NCI-H2227 treated with DMSO at 0.1 percent for 48 hours (cell line): ENCODE data around the gene ASIC3.
A peak's percentile ranks its signal among the peaks of the same experiment; 100 is the strongest.

Experiments used
- DNase-seq: peaks from one replicate; lab custom pipeline; 2025; lab: John Stamatoyannopoulos, UW

Gene ASIC3

DNA sequence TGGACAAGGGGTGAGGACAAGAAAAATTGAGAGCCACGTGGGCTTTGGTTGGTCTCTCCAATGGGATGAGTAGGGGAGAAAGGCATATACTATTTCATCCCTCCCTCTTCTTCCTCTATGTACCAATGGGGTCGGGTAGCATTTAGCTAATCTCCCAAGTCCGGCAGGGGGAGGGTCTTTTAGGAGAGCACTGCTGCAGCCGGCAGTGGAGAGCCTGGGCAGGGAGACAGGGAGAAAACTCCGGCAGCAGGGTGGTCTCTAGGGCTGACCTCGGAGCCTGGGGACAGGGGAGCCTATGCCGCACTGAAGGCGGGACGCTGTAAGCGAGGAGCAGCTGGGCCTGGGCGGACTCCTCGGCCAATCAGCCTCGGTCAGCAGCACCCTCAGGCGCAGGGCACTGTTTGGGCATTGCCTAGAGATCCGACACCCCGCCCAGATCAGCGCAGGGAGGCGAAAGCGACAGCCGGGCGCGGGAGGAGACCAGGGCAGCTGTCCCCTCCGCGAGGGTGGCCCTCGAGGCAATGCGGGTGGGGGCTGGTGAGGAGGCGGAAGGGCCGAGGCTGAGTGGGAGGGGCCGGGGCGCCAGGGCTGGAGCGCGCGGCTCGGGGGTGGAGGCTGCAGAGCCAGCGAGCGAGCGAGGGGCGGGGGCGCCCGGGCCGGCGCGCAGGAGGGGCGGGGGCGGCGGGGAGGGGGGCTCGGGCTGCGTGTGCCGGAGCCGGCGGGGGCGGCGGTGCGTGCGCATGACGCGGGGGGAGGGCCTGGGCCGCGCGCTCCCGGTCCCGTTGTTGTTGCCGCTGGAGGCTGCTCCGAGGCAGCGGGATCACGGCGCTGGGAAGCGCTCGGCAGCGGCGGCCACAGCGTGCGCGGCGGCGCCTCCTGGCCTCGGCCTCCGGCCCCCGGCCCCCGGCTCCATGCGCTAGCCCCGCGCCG, 37.6 kb downstream of the ASIC3 start, which contains the start of gene AGAP3:
Gene AGAP3, plus strand, starts transcription at position 785 of the 930 bp plus-strand sequence. CDS start 267 bp downstream, outside the sequence.
- DNase-seq: peak; percentile 85

DNA sequence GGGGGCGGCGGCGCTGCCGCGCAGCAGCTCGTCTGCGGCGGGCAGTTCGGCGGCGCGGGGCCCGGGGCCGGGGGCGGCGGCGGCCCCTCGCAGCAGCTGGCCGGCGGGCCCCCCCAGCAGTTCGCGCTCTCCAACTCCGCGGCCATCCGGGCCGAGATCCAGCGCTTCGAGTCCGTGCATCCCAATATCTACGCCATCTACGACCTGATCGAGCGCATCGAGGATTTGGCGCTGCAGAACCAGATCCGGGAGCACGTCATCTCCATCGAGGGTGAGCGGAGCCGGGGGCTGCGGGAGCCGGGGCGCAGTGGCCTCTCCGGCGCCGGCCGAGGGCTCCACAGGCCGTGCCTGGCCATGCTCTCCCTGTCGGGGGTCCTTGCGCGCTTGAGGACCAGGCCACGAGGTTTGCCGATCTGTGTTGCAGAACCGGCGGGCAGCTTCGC, 38.5 kb downstream of the ASIC3 start:
- DNase-seq: no peak

DNA sequence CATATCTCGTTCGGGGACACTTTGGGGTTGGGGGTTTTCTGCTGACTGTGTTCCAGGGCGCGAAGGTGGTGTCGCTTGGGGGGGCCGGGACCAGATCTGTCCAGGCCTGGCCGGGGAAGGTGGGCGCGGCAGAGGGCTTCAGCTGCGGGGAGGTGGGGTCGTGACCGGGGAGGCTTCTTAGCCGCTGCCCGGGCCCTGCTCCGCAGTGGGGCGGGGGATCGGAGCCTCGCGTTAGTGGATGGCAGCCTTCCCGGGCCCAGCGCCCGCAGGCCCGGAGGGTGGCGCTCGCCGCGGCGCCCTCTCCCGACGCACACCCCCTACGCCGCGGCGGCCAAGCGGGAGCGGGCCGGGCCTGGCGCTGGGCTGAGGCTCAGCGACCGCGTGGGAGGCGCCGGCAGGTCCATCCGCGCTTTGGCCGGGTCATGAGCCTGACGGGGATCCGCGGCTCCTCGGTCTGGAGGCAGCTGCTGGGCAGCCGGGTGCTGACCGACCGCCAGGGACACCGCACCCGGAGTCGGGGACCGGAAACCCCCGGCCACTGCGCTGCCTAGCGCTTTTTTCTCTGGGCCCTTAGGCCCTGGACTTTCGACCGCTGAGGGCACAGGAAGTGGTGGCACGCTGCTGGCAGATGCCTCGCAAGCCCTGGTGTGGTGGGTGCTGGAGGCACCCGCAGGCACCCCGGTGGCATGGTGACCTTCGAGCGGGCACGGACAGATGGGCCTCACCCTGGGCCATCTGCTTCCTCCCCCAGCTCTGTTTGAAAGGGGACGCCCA, 39.1 kb downstream of the ASIC3 start:
- no peak for DNase-seq

DNA sequence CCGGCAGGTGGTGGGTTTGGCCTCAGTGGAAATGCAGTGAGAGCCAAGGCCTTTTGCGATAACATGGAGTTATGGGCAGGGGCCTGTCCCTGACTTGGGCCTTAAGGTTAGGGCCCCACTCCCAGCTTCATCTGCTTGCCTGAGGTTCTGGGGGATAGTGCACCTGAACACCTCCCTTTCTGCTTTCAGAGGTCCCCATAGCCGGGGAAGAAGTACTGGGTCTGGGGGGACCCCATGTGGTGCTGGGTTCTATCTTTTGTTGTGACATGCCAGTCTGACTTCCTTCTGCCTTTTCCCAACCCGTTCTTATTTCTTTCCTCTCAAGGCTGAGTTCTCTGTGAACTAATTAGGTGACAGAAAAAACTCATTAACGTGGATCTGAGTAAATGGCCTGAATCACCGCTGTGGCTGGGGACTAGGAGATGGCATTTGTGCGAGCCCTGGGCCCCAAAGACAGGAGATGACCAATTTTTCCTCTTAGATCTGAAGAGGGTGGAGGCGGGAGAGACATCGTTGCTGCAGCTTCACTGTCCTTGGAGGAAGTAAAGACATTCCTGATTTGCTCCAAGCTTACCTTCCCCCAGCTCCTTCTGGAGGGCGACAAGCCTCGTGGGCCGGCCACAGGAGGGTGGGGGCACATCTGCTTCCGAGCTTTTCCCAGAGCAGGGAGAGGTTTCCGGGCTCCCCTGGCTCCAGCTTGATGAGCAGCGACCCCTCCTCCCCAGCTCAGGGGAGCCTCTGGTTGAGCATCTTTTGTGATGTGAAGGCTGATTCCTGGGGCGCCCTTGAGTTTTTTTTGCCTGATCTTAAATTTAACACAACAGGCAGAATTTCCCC, 39.9 kb downstream of the ASIC3 start:
- DNase-seq: no peak

DNA sequence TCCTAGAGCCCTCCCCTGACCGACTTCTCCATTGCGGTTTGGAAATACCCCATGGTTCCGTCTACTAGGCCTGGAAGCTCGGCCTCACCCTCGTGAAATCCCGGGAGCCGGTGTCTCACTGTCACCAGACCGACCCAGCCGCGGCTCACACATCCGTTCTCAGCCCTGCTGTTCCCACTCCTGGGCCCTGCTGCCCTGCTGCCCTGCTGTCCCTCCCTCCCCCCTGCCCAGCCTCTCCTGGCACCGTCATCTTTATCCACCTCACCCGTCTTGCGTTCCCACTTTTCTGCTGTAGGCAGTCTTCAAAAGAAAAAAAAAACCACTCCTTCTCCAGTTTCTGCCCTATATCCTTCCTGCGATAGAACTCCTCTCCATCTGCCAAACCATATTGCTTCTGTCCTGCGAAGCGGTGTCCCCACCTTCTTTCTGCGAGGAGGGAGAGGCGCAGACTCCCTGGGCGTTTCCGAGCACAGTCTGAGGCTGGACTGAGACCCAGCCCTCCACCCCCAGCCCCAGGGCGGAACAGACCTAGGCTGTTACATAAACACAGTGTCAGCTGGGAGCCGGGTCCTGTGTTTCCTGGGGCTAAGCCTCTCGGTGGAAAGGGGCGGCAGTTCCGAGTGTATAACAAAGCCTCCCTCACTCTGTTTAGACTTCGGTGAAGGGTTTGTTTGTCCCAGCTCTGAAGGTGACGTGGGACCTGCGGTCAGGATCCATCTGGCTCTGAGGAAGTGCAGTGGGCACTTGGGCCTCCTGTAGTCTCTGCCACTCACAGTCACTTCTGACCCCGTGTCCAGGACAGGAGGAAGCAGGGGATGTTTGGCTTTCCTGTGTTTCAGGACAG, 40.7 kb downstream of the ASIC3 start:
- DNase-seq: no peak

DNA sequence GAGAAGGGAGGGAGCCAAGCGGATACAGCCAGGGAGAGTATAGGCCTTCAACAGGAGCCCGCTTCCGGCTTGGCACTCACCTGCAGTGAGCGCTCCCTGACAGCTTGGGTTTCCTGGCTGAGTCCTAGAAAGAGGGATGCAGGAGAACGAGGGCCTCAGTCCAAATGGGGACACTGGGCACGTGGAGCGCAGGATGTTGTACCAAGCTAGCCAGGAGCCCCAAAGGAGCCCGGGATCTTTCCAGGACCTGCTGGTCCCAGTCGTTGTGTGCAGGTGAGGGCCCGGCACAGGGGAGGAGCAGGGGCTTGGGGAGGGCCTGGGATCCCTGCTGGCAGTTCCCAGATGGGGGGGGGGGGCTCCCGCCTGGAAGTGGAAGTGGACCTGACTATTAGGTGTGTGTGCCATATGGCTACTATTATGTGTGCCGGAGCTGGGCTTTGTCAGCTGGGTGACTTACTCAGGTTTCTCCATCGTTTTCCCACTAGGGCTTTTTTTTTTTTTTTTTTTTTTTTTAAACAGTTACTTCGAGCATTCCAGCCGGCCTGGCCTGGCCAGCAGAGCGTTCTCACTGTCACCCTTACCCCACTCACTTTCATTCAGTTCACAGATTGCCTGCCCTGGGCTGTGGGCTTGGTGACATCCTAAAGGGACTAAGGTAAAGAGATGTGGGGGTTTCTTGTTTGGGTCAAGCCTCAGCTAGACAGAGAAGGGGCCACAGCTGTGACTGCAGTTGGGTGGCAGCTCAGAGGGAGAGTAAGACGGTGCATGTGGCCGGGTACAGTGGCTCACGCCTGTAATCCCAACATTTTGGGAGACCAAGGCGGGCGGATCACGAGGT, 41.8 kb downstream of the ASIC3 start:
- no peak for DNase-seq

DNA sequence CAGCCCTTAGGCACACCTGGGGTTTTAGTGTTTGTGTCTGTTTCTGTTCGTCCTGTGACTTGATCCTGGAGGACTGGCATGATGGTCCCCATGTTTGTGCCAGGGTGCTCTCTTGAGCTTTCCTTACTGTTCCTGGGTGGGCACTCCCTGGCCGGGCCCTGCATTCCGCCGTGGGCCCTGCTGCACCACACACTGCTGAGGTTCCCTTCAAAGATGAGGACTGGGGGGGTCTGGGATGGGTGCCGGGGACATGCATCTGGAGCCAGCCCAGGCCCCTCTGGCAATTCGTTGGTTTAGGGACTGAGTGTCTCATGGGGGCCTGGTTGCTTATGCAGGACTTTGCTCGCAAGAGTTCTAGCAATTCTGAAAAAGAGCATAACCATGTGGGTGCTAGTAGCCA, 42.7 kb downstream of the ASIC3 start:
- no peak for DNase-seq

DNA sequence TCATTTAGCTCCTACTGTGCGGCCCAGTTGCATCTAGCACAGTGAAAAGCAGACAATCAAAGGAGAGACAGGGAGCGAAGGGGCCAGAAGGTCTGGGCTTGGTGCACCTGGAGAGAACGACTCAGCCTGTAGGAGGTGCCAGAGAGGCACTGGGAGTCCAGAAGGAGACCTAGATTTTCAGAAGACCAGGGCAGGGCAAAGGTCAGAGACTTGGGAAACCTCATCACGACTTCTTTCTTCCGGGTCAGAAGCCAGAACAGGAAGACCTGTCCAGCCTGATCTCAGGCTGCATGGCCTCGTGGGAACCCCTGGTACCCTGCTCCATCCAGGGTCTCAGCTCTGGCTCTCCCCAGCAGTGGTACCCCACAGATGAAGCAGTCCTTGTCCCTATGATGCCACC, 43.1 kb downstream of the ASIC3 start:
- DNase-seq: no peak

DNA sequence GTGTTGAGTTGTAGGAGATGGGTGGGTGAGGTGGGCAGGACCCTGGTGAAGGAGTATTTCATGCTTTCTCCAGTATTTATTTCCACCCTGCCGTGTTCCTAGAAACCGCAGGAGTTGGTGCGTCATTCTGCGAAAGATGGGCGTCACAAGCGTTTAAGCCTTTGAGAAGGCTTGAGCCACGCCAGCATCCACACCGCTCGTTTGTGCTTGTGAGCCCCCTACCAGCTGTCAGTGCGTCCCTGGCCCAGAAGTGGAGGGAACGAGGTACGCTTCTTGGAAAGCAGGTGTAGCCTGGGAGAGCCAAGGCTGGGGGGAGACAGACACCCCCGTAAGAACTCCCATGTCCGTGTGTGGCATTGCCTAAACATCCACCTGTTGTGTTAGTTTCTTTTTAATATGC, 43.7 kb downstream of the ASIC3 start:
- DNase-seq: no peak

DNA sequence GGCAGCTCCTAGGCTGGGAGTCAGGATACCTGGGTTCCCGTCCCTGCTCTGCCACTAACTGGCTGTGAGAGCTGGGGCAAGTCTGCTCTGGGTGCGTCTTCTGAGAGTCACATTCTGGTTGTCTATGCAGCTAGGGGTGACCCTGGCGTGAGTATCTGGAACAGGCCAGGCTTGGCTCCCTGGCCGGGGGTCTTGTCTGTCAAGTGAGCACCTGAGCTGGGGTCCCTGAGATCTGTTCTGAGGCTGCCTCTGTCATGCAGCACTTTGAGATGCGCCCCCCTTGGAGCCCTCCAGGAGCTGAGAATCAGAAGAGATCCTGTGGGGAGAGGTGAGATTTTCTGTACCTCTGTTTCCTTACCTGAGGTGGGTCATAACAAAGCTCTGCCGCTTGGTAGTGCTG, 45.4 kb downstream of the ASIC3 start:
- DNase-seq: no peak

DNA sequence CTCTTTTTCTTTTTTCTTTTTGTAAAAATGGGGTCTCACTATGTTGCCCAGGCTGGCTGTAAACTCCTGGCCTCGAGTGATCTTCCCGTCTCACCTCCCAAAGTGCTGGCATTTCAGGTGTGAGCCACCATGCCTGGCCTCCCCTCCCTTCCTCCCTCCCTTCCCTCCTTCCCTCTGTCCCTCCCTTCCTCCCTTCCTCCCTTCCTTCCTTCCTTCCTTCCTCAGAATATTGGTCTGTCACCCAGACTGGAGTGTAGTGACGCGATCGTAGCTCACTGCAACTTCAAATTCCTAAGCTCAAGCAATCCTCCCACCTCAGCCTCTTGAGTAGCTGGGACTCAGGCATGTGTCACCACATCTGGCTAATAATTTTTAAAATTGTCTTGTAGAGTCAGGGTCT, 46.3 kb downstream of the ASIC3 start:
- no peak for DNase-seq

DNA sequence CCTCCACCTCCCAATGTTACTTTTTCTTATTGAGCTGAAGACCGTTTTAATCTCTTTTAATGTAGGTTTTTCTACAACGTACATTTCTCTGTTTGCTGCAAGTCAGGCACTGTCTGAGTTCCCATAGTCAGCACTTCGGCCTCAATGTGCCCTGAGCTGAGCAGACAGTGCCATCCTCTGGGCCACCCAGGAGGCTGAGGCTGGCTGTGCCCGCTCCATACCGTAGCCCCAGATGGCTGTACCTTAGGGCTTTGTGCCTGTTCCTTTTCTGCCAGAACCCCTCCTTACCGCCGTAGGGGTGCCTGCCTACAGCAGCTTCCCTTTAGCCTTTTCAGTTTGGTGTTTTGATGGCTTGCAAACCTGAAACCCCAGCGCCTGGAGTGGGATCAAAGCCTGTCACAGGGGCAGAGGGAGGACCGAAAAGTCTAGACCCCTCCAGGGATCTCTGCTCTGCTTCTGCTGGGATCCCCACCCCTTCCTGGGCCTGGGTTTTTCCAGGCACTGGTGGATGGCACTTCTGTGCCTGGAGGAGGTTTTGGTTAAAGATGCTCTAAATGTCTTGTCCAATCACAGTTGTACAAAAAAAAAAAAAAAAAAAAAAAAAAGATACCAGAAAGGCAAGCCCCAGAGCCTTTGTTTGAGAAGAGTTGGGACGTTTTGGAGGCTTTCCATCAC, 46.9 kb downstream of the ASIC3 start:
- no peak for DNase-seq

DNA sequence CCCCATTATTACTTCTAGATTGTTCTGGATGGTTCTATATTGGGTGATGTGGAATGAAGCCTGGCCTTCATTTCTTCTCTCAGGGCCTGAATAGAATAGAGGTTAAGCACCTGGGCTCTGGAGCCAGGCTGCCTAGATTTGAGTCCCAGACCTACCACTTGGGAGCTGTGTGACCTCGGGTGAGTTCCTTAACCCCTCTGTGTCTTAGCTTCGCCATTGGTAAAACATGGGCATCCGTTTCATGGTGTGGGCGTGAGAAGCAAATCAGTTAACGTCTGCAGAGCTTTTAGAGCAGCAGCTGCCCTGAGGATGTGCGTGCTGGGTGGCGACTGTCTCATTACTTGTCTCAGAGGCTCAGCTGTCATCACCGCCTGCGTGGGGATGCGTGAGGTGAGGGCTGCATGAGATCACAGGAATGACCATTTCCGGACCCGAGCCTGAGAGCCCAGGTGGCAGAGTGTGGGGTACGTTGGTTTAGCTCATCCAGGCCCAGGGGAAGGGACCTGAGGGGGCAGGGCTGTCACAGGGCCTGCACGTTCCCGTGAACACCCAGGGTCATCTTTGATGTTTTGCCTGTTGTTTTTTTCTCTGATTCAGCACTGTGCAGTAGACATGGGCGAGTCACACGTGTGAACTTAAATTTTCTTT, 47.6 kb downstream of the ASIC3 start:
- no peak for DNase-seq

DNA sequence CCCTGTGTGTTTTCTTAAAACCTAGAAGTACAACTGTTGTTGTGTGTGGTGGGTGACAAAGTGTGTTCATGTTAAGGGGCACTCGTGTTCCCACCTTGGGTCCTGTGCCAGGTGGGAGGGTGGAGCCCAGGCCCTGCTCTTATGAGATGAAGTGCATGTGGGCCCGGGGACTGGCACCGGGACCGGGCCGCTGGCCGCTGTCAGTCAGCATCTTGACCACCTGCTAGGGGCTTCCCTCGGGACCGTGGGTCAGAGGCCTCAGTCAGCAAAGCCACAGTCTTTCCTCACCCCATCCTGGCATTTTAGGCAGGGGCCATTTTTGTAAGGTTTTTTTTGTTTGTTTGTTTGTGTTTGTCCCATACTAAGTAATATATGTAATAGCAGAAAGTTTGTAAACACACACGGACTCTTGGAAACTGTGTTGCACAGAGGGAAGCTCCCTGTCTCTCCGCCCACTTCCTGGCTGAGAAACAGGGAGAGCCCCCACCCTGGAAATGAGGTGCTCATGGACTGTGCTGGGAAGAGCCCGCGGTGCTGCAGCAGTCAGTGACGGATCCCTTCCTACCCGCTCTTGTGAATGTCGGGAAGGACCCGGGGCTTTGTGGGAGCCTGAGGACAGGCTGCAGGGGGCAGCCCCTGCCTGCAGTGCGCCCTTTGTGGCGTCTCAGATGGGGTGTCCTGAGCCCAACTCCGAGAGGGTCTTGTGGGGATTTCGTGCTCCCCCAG, 51.3 kb downstream of the ASIC3 start:
- DNase-seq: no peak

DNA sequence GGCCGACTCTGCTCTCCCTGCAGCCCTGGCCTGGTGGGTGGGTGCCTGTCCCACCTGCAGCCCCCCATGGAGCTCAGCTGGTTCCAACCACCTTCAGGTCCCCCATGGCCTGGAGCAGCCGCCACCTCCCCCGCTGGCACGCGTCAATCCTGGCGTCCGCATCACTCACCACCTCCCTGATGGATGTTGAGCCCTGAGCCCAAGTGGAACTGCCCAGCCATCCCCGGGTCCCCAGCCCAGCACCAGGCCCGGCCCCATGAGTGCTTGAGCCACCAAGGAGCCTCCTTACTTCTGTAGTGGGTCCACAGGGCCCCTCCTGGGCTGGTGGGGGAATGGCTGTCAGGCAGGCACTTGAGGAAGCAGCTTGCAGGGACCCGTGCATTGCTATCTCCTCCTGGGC, 52.6 kb downstream of the ASIC3 start:
- no peak for DNase-seq

DNA sequence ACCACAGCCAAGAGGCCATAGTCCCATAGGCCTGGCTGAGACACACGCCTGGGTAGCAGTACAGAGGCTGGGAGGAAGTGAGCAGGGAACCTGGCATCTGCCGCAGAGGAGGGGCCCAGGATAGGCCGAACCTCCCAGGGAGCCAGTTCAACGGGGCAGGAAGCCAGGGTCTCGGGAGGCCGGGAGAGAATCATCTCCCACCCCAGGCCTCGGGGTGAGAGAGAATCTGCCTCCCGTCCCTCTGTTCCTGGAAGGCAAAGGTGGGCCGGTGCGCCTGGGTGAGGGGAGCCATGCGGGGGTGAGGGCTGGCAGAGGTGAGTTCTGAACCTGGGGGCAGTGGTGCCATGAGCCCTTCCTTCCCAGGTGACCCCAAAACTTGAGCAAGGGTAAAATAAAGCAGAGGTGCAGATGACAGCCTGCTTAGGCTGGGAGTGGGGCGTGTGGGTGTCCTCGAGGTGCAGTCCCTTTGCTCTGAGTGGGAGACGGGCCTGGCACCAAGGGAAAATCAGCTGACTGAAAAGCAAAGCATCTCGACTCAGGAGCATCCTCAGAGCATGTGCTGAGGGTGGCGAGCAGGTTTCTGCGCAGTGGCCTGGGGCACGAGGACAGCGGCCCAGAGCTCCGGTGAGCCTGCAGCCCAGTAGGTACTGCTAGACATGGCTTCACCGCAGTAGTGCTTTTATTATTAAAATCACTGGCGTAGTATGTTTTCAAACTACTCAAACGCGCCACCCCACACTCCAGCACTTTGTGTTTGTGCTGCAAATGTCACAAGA, 53.5 kb downstream of the ASIC3 start:
- no peak for DNase-seq
